Measurements from ENCODE around the gene KRTAP10-9. TPM values are rescaled to one million over a fixed set of nuclear protein-coding genes. Genes with fewer than 3 reads are reported as not detected.

The KRTAP10-9 gene
- total and polyA plus RNA-seq, 10 donors: not detected

- no peak overlapping the region for H3K4me3 ChIP-seq
- H3K4me1 ChIP-seq: peaks cover 0 to 18% (median 5%) of the 10 kb centered on the region in 6 donors
- 69 to 87% (median 70%) methylated on average over 5 to 8 of the region's 8 CpGs for WGBS, 5 donors
- peaks cover 0 to 41% (median 0%) of the 10 kb centered on the region in 7 donors for H3K27me3 ChIP-seq (replicated peaks in 1 of 7)
- intact Hi-C loops (cut with DNase I; ENCODE audit: low total_unique reads): no loop called here
- TF ChIP-seq POLR2AphosphoS5 (IDR thresholded peaks at IDR 0.05) (no peak), CTCF (IDR thresholded peaks at IDR 0.05 in 8 of 11, conservative IDR thresholded peaks at IDR 0.05 in 3 of 11) (no peak)
- no peak overlapping the region for H3K27ac ChIP-seq
- DNase-seq: no peak
- H3K36me3 ChIP-seq: no peaks in the 10 kb centered on the region
- H3K9me3 ChIP-seq: peaks cover 0 to 28% (median 18%) of the 10 kb centered on the region in 8 donors
Observed at GRCh38 chr21:44617071-44617501, 9.8 kb upstream of the KRTAP10-9 start.

DNA sequence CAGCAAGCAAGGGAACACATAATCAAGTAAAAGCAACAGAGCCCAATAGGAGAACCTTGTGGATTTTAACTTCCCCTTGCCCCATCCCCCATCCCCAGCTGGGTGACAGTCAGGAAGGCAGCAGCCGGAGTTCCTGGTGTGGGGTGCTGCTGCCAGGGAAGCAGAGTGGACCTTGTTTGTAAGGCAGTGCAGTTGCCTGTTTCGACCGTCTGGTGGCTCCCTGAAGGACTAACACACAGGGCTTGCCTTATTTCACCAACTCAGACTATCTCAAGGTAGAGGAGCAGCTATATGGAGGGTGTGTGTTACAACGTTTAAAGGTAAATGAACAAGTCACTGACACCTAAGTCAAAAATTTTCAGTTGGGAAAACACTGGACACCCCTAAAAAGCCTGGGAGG is 8.4 kb upstream of the KRTAP10-9 start:
- Histone ChIP-seq H3K36me3 (no peaks in the 10 kb centered on the region), H3K4me1 (peaks cover 0 to 18% (median 5%) of the 10 kb centered on the region in 6 donors), H3K9me3 (peaks cover 1 to 40% (median 30%) of the 10 kb centered on the region in 8 donors), H3K27ac (peak overlapping the region in 7 of 8 donors; percentile 45 to 84 (median 69)), H3K27me3 (replicated peaks in 1 of 7) (peaks cover 0 to 28% (median 0%) of the 10 kb centered on the region in 7 donors), H3K4me3 (peak overlapping the region in 1 of 8 donors; percentile 5)
- WGBS, 5 donors: 26 to 40% (median 37%) methylated on average over 4 of the region's 4 CpGs
- DNase-seq: peak; percentile 74
- intact Hi-C loops (cut with DNase I; ENCODE audit: low total_unique reads): no loop called here
- TF ChIP-seq POLR2AphosphoS5 (IDR thresholded peaks at IDR 0.05) (no peak), CTCF (IDR thresholded peaks at IDR 0.05 in 8 of 11, conservative IDR thresholded peaks at IDR 0.05 in 3 of 11) (peak in 5 of 11 experiments; percentile 19 to 34 (median 26)), POLR2A (IDR thresholded peaks at IDR 0.05) (no peak)

- WGBS, 5 donors: 36 to 60% (median 46%) methylated on average over 3 of the region's 3 CpGs
- peak; percentile 76 for DNase-seq
- H3K27ac ChIP-seq: peak overlapping the region; percentile 22 to 84 (median 64)
Observed at GRCh38 chr21:44618909-44619308, 8.0 kb upstream of the KRTAP10-9 start.

More at GRCh38 chr21:44618909-44619308, 8.0 kb upstream of the KRTAP10-9 start:
- intact Hi-C loops (cut with DNase I; ENCODE audit: low total_unique reads): no loop called here
- TF ChIP-seq CTCF (IDR thresholded peaks at IDR 0.05 in 8 of 11, conservative IDR thresholded peaks at IDR 0.05 in 3 of 11): no peak
- peak in 1 of 3 donors; percentile 36 for TF ChIP-seq POLR2AphosphoS5 (IDR thresholded peaks at IDR 0.05)
- Histone ChIP-seq H3K27me3 (replicated peaks in 1 of 7) (peaks cover 0 to 24% (median 0%) of the 10 kb centered on the region in 7 donors), H3K36me3 (no peaks in the 10 kb centered on the region), H3K4me1 (peaks cover 0 to 18% (median 5%) of the 10 kb centered on the region in 6 donors), H3K4me3 (peak overlapping the region in 1 of 8 donors; percentile 5), H3K9me3 (peaks cover 5 to 44% (median 34%) of the 10 kb centered on the region in 8 donors)
